Measurements from ENCODE around the gene ZNF283. TPM values are rescaled to one million over a fixed set of nuclear protein-coding genes. Genes with fewer than 3 reads are reported as not detected.

The ZNF283 gene
- total and polyA plus RNA-seq, 9 of the 15 experiments (the other 6 are each of a cell fraction or from before 2014, with no cell fraction given) = 6.0 to 19.5 (median 9.8) TPM

DNA sequence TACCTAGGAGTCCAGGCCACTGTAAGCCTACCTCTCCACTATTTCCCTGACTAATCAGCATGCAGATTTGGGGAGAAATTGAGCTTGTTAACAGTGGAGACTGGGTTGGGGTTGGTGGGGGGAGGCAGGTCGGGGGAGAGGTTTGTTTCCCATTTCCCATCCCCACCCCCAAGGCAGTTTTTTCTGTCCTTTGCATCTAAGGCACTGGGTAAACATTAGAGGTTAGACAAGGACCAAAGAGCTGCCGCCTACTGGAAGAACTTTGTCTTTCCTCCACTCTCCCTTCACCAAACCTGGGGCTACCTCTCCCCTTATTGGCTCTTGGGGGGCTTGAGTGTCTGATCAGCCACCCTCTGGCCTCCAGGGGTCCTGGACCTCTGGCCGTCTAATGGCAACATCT lies 47.3 kb upstream of the ZNF283 start (continued):
- TF ChIP-seq, protein P1, sequence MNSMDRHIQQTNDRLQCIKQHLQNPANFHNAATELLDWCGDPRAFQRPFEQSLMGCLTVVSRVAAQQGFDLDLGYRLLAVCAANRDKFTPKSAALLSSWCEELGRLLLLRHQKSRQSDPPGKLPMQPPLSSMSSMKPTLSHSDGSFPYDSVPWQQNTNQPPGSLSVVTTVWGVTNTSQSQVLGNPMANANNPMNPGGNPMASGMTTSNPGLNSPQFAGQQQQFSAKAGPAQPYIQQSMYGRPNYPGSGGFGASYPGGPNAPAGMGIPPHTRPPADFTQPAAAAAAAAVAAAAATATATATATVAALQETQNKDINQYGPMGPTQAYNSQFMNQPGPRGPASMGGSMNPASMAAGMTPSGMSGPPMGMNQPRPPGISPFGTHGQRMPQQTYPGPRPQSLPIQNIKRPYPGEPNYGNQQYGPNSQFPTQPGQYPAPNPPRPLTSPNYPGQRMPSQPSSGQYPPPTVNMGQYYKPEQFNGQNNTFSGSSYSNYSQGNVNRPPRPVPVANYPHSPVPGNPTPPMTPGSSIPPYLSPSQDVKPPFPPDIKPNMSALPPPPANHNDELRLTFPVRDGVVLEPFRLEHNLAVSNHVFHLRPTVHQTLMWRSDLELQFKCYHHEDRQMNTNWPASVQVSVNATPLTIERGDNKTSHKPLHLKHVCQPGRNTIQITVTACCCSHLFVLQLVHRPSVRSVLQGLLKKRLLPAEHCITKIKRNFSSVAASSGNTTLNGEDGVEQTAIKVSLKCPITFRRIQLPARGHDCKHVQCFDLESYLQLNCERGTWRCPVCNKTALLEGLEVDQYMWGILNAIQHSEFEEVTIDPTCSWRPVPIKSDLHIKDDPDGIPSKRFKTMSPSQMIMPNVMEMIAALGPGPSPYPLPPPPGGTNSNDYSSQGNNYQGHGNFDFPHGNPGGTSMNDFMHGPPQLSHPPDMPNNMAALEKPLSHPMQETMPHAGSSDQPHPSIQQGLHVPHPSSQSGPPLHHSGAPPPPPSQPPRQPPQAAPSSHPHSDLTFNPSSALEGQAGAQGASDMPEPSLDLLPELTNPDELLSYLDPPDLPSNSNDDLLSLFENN (IDR thresholded peaks at IDR 0.05; ENCODE audit: low read depth in 2 of 2, low read length in 2 of 2) = no peak
- TF ChIP-seq, protein P2, sequence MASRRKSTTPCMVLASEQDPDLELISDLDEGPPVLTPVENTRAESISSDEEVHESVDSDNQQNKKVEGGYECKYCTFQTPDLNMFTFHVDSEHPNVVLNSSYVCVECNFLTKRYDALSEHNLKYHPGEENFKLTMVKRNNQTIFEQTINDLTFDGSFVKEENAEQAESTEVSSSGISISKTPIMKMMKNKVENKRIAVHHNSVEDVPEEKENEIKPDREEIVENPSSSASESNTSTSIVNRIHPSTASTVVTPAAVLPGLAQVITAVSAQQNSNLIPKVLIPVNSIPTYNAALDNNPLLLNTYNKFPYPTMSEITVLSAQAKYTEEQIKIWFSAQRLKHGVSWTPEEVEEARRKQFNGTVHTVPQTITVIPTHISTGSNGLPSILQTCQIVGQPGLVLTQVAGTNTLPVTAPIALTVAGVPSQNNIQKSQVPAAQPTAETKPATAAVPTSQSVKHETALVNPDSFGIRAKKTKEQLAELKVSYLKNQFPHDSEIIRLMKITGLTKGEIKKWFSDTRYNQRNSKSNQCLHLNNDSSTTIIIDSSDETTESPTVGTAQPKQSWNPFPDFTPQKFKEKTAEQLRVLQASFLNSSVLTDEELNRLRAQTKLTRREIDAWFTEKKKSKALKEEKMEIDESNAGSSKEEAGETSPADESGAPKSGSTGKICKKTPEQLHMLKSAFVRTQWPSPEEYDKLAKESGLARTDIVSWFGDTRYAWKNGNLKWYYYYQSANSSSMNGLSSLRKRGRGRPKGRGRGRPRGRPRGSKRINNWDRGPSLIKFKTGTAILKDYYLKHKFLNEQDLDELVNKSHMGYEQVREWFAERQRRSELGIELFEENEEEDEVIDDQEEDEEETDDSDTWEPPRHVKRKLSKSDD (conservative IDR thresholded peaks at IDR 0.05; ENCODE audit: low read length) = no peak
- TF ChIP-seq, protein P3, sequence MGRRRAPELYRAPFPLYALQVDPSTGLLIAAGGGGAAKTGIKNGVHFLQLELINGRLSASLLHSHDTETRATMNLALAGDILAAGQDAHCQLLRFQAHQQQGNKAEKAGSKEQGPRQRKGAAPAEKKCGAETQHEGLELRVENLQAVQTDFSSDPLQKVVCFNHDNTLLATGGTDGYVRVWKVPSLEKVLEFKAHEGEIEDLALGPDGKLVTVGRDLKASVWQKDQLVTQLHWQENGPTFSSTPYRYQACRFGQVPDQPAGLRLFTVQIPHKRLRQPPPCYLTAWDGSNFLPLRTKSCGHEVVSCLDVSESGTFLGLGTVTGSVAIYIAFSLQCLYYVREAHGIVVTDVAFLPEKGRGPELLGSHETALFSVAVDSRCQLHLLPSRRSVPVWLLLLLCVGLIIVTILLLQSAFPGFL (CRISPR knock-in tag; IDR thresholded peaks at IDR 0.05) = no peak
- TF ChIP-seq MAFK (IDR thresholded peaks at IDR 0.05; ENCODE audit: low read length) (no peak), SIX5 (IDR thresholded peaks at IDR 0.05; ENCODE audit: borderline replicate concordance in 1 of 2, insufficient read depth in 1 of 2, low read depth in 1 of 2, low read length in 2 of 2) (no peak), LCOR (CRISPR knock-in tag; IDR thresholded peaks at IDR 0.05) (no peak), ZNF76 (CRISPR knock-in tag; IDR thresholded peaks at IDR 0.05; ENCODE audit: borderline replicate concordance) (no peak), ZNF133 (CRISPR knock-in tag; IDR thresholded peaks at IDR 0.05) (no peak), NFIC (IDR thresholded peaks at IDR 0.05) (no peak), CXXC5 (CRISPR knock-in tag; IDR thresholded peaks at IDR 0.05) (peak; percentile 32), RBFOX2 (IDR thresholded peaks at IDR 0.05; ENCODE audit: low read depth, low read length) (no peak), ZC3H8 (IDR thresholded peaks at IDR 0.05) (no peak), RFX5 (IDR thresholded peaks at IDR 0.05; ENCODE audit: low read depth, low read length) (no peak), ZNF263 (CRISPR knock-in tag; IDR thresholded peaks at IDR 0.05; ENCODE audit: borderline replicate concordance) (0 out of 2 replicates have a peak, but pooled peaks have one; percentile 85), MAZ (CRISPR knock-in tag; conservative IDR thresholded peaks at IDR 0.05 in 1 of 2, IDR thresholded peaks at IDR 0.05 in 1 of 2) (peak in 1 of 2 experiments; percentile 50; a peak in 1 of 4 replicates), RFX7 (CRISPR knock-in tag; IDR thresholded peaks at IDR 0.05) (no peak), POLR2AphosphoS2 (IDR thresholded peaks at IDR 0.05; ENCODE audit: low read length) (no peak), TCFL5 (CRISPR knock-in tag; conservative IDR thresholded peaks at IDR 0.05) (no peak), PHB (CRISPR knock-in tag; IDR thresholded peaks at IDR 0.05) (no peak), PCBP2 (IDR thresholded peaks at IDR 0.05; ENCODE audit: low read depth, low read length, poor library complexity, severe bottlenecking) (no peak)
- TF ChIP-seq, protein P4, sequence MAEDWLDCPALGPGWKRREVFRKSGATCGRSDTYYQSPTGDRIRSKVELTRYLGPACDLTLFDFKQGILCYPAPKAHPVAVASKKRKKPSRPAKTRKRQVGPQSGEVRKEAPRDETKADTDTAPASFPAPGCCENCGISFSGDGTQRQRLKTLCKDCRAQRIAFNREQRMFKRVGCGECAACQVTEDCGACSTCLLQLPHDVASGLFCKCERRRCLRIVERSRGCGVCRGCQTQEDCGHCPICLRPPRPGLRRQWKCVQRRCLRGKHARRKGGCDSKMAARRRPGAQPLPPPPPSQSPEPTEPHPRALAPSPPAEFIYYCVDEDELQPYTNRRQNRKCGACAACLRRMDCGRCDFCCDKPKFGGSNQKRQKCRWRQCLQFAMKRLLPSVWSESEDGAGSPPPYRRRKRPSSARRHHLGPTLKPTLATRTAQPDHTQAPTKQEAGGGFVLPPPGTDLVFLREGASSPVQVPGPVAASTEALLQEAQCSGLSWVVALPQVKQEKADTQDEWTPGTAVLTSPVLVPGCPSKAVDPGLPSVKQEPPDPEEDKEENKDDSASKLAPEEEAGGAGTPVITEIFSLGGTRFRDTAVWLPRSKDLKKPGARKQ (CRISPR knock-in tag; IDR thresholded peaks at IDR 0.05) = no peak

Measured in K562 (cell line).